CD14-positive monocyte (primary cell): ENCODE data around the gene PLEKHG1. TPM values are rescaled to one million over a fixed set of nuclear protein-coding genes. Genes with fewer than 3 reads are reported as not detected.

Source experiments
- DNase-seq, 3 donors: peaks; one replicate each; pipeline ENCODE4 v3.0.0-alpha.2; 2011 to 2022
- H2AFZ ChIP-seq: 2 replicates; pipeline ENCODE4 v1.6.0; 2012; ENCODE audit warnings: mild to moderate bottlenecking, low read depth, low read length, inconsistent platforms; ENCODE audit not compliant: insufficient read depth, poor library complexity, severe bottlenecking
- H3K27ac ChIP-seq, 2 donors: 1 replicate in 1 of 2; 2 replicates in 1 of 2; pipeline ENCODE4 v1.5.1; 2012 to 2013; ENCODE audit warnings: low read length in 2 of 2, control low read depth in 1 of 2, inconsistent platforms in 1 of 2, low read depth in 1 of 2, mild to moderate bottlenecking in 1 of 2
- H3K27me3 ChIP-seq, 2 donors: one replicate each; pipeline versions ENCODE4 v1.6.0 to v1.6.1; 2011 to 2013; ENCODE audit warnings: low read length in 2 of 2; ENCODE audit not compliant: control insufficient read depth in 2 of 2, insufficient read depth in 2 of 2
- H3K36me3 ChIP-seq, 2 donors: replicated peaks in 1 of 2; 1 replicate in 1 of 2; 2 replicates in 1 of 2; pipeline versions ENCODE4 v1.5.1 to v1.6.1; 2012 to 2013; ENCODE audit warnings: low read length in 2 of 2, control low read depth in 1 of 2, inconsistent platforms in 1 of 2, mild to moderate bottlenecking in 1 of 2; ENCODE audit not compliant: insufficient read depth in 2 of 2, control insufficient read depth in 1 of 2
- H3K4me1 ChIP-seq, 2 donors: 1 replicate in 1 of 2; 2 replicates in 1 of 2; pipeline versions ENCODE4 v1.5.1 to v1.6.1; 2012 to 2013; ENCODE audit warnings: low read length in 2 of 2, control low read depth in 1 of 2, inconsistent platforms in 1 of 2, mild to moderate bottlenecking in 1 of 2, moderate library complexity in 1 of 2; ENCODE audit not compliant: insufficient read depth in 2 of 2, control insufficient read depth in 1 of 2
- H3K4me2 ChIP-seq: replicated peaks from 2 replicates; pipeline ENCODE3; 2012; ENCODE audit warnings: low read length, moderate library complexity, mild to moderate bottlenecking; ENCODE audit not compliant: poor library complexity, severe bottlenecking; ENCODE audit errors: extremely low read depth
- H3K4me3 ChIP-seq, 3 experiments: fragments of 200-600 bp in 1 of 3; sonication (generic) in 1 of 3; replicated peaks in 1 of 3; 1 replicate in 2 of 3; 2 replicates in 1 of 3; pipeline ENCODE4 v1.5.1; 2011 to 2013; ENCODE audit warnings: low read length in 3 of 3, mild to moderate bottlenecking in 3 of 3, control low read depth in 2 of 3, low read depth in 2 of 3, inconsistent platforms in 1 of 3, moderate library complexity in 1 of 3
- H3K79me2 ChIP-seq: 2 replicates; pipeline ENCODE4 v1.6.0; 2012; ENCODE audit warnings: mild to moderate bottlenecking, control low read depth, inconsistent platforms, low read length, moderate library complexity; ENCODE audit not compliant: insufficient read depth
- H3K9ac ChIP-seq: 2 replicates; pipeline ENCODE4 v1.6.0; 2017; ENCODE audit warnings: low read length, mild to moderate bottlenecking; ENCODE audit not compliant: insufficient read depth, poor library complexity, severe bottlenecking
- H3K9me3 ChIP-seq, 2 donors: replicated peaks in 1 of 2; 1 replicate in 1 of 2; 2 replicates in 1 of 2; pipeline versions ENCODE4 v1.5.1 to v1.6.1; 2012 to 2013; ENCODE audit warnings: low read length in 2 of 2, control low read depth in 1 of 2; ENCODE audit not compliant: control insufficient read depth in 1 of 2, insufficient read depth in 1 of 2
- H4K20me1 ChIP-seq: 2 replicates; pipeline ENCODE4 v1.6.0; 2012; ENCODE audit warnings: mild to moderate bottlenecking, low read length, control low read depth, moderate library complexity; ENCODE audit not compliant: insufficient read depth
- H3K27ac Mint-ChIP-seq, 7 donors: one replicate each; pipeline ENCODE4 v1.8.0; 2020; ENCODE audit warnings: mild to moderate bottlenecking in 7 of 7, mixed read lengths in 7 of 7, moderate library complexity in 6 of 7, inconsistent platforms in 2 of 7
- H3K27me3 Mint-ChIP-seq, 3 donors: one replicate each; pipeline ENCODE4 v1.8.0; 2021 to 2022; ENCODE audit warnings: low read depth in 3 of 3, mild to moderate bottlenecking in 3 of 3, mixed read lengths in 3 of 3, moderate library complexity in 3 of 3, inconsistent platforms in 1 of 3
- H3K36me3 Mint-ChIP-seq, 2 donors: one replicate each; pipeline ENCODE4 v1.8.0; 2020; ENCODE audit warnings: mixed read lengths in 2 of 2, inconsistent platforms in 1 of 2, mild to moderate bottlenecking in 1 of 2
- H3K4me1 Mint-ChIP-seq: one replicate; pipeline ENCODE4 v1.8.0; 2020; ENCODE audit warnings: mild to moderate bottlenecking, mixed read lengths
- H3K4me3 Mint-ChIP-seq, 2 donors: one replicate each; pipeline ENCODE4 v1.8.0; 2020; ENCODE audit warnings: mild to moderate bottlenecking in 2 of 2, mixed read lengths in 2 of 2, moderate library complexity in 1 of 2
- H3K9me3 Mint-ChIP-seq, 7 donors: one replicate each; pipeline ENCODE4 v1.8.0; 2020 to 2022; ENCODE audit warnings: mixed read lengths in 7 of 7, mild to moderate bottlenecking in 6 of 7, moderate library complexity in 6 of 7, inconsistent platforms in 2 of 7
- WGBS: methylation state at CpG from one replicate; pipeline ENCODE4 v1.1.5; 2013; ENCODE audit warnings: missing lambda C conversion rate; ENCODE audit not compliant: insufficient coverage; 5-methylcytosine and 5-hydroxymethylcytosine counted together
- intact Hi-C, 2 donors: fragments of 100-400 bp; cut with micrococcal nuclease; formaldehyde crosslinking; loops; one replicate each; pipeline versions ENCODE4 v1.15.0 to v1.15.1; 2023
- polyA plus RNA-seq, 3 donors: library from polyadenylated mRNA; depleted of rRNA in 1 of 3; unstranded in 2 of 3; stranded (reverse) in 1 of 3; fragments of 300-500 nt in 2 of 3; fragments of >200 nt in 1 of 3; fragmentation: Illumina TruSeq in 2 of 3; gene quantifications; 1 replicate in 2 of 3; 2 replicates in 1 of 3; pipeline ENCODE4 v1.2.3, GENCODE V29; 2012 to 2021
- TF ChIP-seq, protein P1 (sequence below): fragments of 200-600 bp; IDR thresholded peaks from one replicate; pipeline ENCODE4 v1.8.0; 2022; ENCODE audit warnings: antibody characterized with exemption, mild to moderate bottlenecking

Gene PLEKHG1
- polyA plus RNA-seq, 3 donors, result 0.02 to 0.15 (median 0.08) TPM

DNA sequence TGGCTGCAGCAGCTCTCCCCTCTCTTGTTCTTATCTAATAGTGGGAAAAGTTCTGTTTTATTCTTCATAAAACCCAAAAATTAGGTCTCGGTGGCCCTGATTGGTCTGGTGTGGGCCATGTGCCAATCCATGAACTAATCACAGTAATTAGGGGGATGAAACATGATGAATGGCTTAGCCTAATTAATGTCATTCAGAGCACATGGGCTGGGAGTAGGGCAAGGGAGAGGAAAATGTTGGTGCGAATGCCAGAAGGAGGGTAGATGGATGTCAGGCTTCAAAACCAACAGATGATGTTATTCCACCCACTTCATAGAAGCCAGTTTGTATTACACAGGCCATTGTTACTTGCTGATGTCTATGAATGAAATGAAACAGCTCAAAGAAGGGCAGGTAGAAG is 46.5 kb downstream of the PLEKHG1 start:
- H3K9me3 Mint-ChIP-seq, result peaks cover 0 to 2% (median 0%) of the 10 kb centered on the region in 7 donors
- peaks cover 3% of the 10 kb centered on the region for H3K4me1 Mint-ChIP-seq

DNA sequence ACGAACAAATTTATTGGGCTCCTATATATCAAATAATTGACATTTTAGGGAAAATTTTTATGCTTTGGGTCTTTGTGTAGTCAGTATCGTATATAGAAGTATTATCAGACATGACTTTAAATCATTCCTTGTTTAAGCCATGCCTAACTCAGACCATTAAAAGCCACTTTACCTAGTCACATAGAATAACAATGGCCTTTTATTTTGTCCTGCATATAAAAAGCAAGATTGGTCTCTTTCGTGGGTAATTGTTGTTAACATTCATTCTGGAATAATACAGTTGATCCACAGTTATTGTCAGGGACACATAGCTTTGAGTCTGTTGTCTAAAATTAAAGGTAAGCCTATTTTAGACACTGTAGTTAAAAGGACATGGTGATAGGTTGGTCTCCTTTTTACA is 47.4 kb downstream of the PLEKHG1 start:
- no peak for DNase-seq
- H3K36me3 Mint-ChIP-seq, result no peaks in the 10 kb centered on the region
- Histone ChIP-seq H3K4me2 (no peak overlapping the region), H3K27ac (no peak overlapping the region), H4K20me1 (no peaks in the 10 kb centered on the region), H3K4me1 (no peaks in the 10 kb centered on the region), H3K4me3 (no peak overlapping the region), H3K27me3 (peaks cover 2 to 4% of the 10 kb centered on the region in 2 donors), H3K79me2 (no peaks in the 10 kb centered on the region), H2AFZ (no peak overlapping the region), H3K9me3 (no peaks in the 10 kb centered on the region), H3K36me3 (no peaks in the 10 kb centered on the region), H3K9ac (no peak overlapping the region)
- no peak overlapping the region for H3K4me3 Mint-ChIP-seq
- peaks cover 4 to 6% (median 5%) of the 10 kb centered on the region in 3 donors for H3K27me3 Mint-ChIP-seq
- TF ChIP-seq, protein P1, sequence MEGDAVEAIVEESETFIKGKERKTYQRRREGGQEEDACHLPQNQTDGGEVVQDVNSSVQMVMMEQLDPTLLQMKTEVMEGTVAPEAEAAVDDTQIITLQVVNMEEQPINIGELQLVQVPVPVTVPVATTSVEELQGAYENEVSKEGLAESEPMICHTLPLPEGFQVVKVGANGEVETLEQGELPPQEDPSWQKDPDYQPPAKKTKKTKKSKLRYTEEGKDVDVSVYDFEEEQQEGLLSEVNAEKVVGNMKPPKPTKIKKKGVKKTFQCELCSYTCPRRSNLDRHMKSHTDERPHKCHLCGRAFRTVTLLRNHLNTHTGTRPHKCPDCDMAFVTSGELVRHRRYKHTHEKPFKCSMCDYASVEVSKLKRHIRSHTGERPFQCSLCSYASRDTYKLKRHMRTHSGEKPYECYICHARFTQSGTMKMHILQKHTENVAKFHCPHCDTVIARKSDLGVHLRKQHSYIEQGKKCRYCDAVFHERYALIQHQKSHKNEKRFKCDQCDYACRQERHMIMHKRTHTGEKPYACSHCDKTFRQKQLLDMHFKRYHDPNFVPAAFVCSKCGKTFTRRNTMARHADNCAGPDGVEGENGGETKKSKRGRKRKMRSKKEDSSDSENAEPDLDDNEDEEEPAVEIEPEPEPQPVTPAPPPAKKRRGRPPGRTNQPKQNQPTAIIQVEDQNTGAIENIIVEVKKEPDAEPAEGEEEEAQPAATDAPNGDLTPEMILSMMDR, result no peak
- peaks cover 0 to 2% (median 0%) of the 10 kb centered on the region in 7 donors for H3K9me3 Mint-ChIP-seq
- no peak overlapping the region for H3K27ac Mint-ChIP-seq
- H3K4me1 Mint-ChIP-seq, result no peaks in the 10 kb centered on the region
- intact Hi-C loops, result no loop called here
- 100% methylated on average over 1 of the region's 3 CpGs for WGBS

More for the DNA sequence above, 46.5 kb downstream of the PLEKHG1 start:
- Mint-ChIP-seq H3K27ac (no peak overlapping the region), H3K36me3 (no peaks in the 10 kb centered on the region), H3K27me3 (peaks cover 4 to 5% (median 4%) of the 10 kb centered on the region in 3 donors), H3K4me3 (no peak overlapping the region)
- Histone ChIP-seq H2AFZ (no peak overlapping the region), H3K79me2 (no peaks in the 10 kb centered on the region), H3K27me3 (peaks cover 2 to 4% of the 10 kb centered on the region in 2 donors), H3K4me2 (no peak overlapping the region), H3K9me3 (no peaks in the 10 kb centered on the region), H3K27ac (no peak overlapping the region), H3K36me3 (no peaks in the 10 kb centered on the region), H3K4me1 (peaks cover 0 to 3% of the 10 kb centered on the region in 2 donors), H3K9ac (no peak overlapping the region), H3K4me3 (no peak overlapping the region), H4K20me1 (no peaks in the 10 kb centered on the region)
- WGBS, result no CpG with 5 or more reads among the region's 2 CpGs
- TF ChIP-seq, protein P1, result no peak
- intact Hi-C loops, result no loop called here
- DNase-seq, result no peak

Other genes with a start within 250 kb of the PLEKHG1 start
- gene IYD, start 230.9 kb upstream of the PLEKHG1 start, polyA plus RNA-seq, result not detected